Parathyroid adenoma (tissue), 2 donors: ENCODE measurements around the gene CAMSAP1.

ENCODE experiments used
- H2AFZ ChIP-seq: fragments of 300-600 bp; sonication (generic); one replicate; pipeline ENCODE4 v1.7.0; 2017; ENCODE audit warnings: antibody characterized with exemption, mild to moderate bottlenecking
- H3K27ac ChIP-seq: fragments of 300-600 bp; sonication (generic); one replicate; pipeline ENCODE4 v1.7.0; 2017
- H3K27me3 ChIP-seq: fragments of 300-600 bp; sonication (generic); one replicate; pipeline ENCODE4 v1.7.0; 2017; ENCODE audit warnings: low read length; ENCODE audit not compliant: control insufficient read depth, insufficient read depth
- H3K36me3 ChIP-seq: fragments of 300-600 bp; sonication (generic); one replicate; pipeline ENCODE4 v1.7.0; 2017; ENCODE audit warnings: low read length; ENCODE audit not compliant: control insufficient read depth, insufficient read depth
- H3K4me1 ChIP-seq: fragments of 300-600 bp; sonication (generic); one replicate; pipeline ENCODE4 v1.7.0; 2017; ENCODE audit warnings: control low read depth
- H3K4me2 ChIP-seq: fragments of 300-600 bp; sonication (generic); one replicate; pipeline ENCODE4 v1.7.0; 2017; ENCODE audit warnings: low read length
- H3K4me3 ChIP-seq: fragments of 300-600 bp; sonication (generic); one replicate; pipeline ENCODE4 v1.7.0; 2017; ENCODE audit warnings: low read depth, low read length
- H3K79me2 ChIP-seq: fragments of 300-600 bp; sonication (generic); one replicate; pipeline ENCODE4 v1.7.0; 2017; ENCODE audit warnings: control low read depth
- H3K9ac ChIP-seq: fragments of 300-600 bp; sonication (generic); one replicate; pipeline ENCODE4 v1.7.0; 2017; ENCODE audit warnings: mild to moderate bottlenecking
- H3K9me3 ChIP-seq: fragments of 300-600 bp; sonication (generic); one replicate; pipeline ENCODE4 v1.7.0; 2017; ENCODE audit warnings: low read length; ENCODE audit not compliant: control insufficient read depth
- CTCF ChIP-seq: fragments of 300-600 bp; sonication (generic); IDR thresholded peaks from one replicate; pipeline ENCODE4 v1.7.0; 2017; ENCODE audit warnings: antibody characterized with exemption, mild to moderate bottlenecking
- donor health status: primary hyperparathyroidism.

The CAMSAP1 gene

GRCh38 chr9:135902655-135903357 lies 4.5 kb downstream of the CAMSAP1 start:
- Histone ChIP-seq H3K27ac (no peak overlapping the region), H3K4me1 (no peaks in the 10 kb centered on the region), H3K4me3 (no peak overlapping the region)

GRCh38 chr9:135901826-135902225 lies 5.5 kb downstream of the CAMSAP1 start:
- Histone ChIP-seq H3K4me2 (no peak overlapping the region), H3K27me3 (no peaks in the 10 kb centered on the region), H3K4me3 (no peak overlapping the region), H2AFZ (no peak overlapping the region), H3K9ac (no peak overlapping the region), H3K27ac (no peak overlapping the region), H3K79me2 (peaks cover 43% of the 10 kb centered on the region), H3K36me3 (no peaks in the 10 kb centered on the region), H3K9me3 (no peaks in the 10 kb centered on the region), H3K4me1 (no peaks in the 10 kb centered on the region)
- TF ChIP-seq CTCF: no peak

More at GRCh38 chr9:135902655-135903357, 4.5 kb downstream of the CAMSAP1 start:
- H2AFZ ChIP-seq: no peak overlapping the region
- no peaks in the 10 kb centered on the region for H3K27me3 ChIP-seq
- no peak for TF ChIP-seq CTCF
- no peaks in the 10 kb centered on the region for H3K36me3 ChIP-seq
- no peak overlapping the region for H3K4me2 ChIP-seq
- H3K9ac ChIP-seq: no peak overlapping the region
- H3K9me3 ChIP-seq: no peaks in the 10 kb centered on the region
- peaks cover 40% of the 10 kb centered on the region for H3K79me2 ChIP-seq

- Histone ChIP-seq H3K4me1 (no peaks in the 10 kb centered on the region), H3K79me2 (peaks cover 43% of the 10 kb centered on the region), H3K27ac (no peak overlapping the region), H3K27me3 (no peaks in the 10 kb centered on the region), H3K9me3 (no peaks in the 10 kb centered on the region), H3K4me3 (no peak overlapping the region), H3K36me3 (no peaks in the 10 kb centered on the region), H2AFZ (no peak overlapping the region), H3K9ac (no peak overlapping the region), H3K4me2 (no peak overlapping the region)
- TF ChIP-seq CTCF: no peak
Measured at GRCh38 chr9:135901031-135901758, 6.2 kb downstream of the CAMSAP1 start.

DNA sequence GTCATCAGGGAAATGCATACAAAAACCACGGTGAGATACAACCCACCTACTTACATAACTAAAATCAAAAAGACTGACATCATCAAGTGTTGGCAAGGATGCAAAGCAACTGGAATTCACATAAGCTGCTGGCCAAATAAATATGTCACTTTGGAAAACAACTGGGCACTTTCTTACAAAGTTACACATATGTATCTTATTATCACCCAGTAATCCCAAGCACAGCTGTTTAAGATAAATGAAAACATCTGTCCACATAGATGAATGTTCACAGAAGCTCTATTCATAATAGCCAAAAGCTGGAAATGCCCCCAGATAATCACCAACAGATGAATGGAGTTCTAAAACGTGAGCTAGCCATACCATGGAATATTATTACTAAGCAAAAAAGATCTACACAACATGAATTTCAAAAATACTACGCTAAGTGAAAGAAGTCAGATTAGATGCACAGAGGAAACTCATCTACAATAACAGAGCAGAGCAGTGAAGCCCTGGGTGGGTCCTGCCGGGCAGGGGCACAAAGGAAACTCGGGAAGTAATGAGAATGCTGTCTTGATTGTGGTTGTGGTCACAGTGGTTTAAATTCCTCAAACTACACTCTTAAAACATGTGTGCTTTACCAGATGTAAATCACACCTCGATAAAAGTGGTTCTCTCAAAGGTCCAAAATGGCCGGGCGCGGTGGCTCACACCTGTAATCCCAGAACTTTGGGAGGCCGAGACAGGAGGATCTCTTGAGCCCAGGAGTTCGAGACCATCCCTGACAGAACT lies 8.5 kb downstream of the CAMSAP1 start:
- no peaks in the 10 kb centered on the region for H3K9me3 ChIP-seq
- no peaks in the 10 kb centered on the region for H3K27me3 ChIP-seq
- no peak for TF ChIP-seq CTCF
- H3K79me2 ChIP-seq: peaks cover 44% of the 10 kb centered on the region
- no peak overlapping the region for H3K4me3 ChIP-seq
- no peak overlapping the region for H3K4me2 ChIP-seq
- no peaks in the 10 kb centered on the region for H3K36me3 ChIP-seq
- no peak overlapping the region for H3K27ac ChIP-seq
- H2AFZ ChIP-seq: no peak overlapping the region
- H3K4me1 ChIP-seq: no peaks in the 10 kb centered on the region
- no peak overlapping the region for H3K9ac ChIP-seq
